ENCODE data around the gene RABAC1.

DNA sequence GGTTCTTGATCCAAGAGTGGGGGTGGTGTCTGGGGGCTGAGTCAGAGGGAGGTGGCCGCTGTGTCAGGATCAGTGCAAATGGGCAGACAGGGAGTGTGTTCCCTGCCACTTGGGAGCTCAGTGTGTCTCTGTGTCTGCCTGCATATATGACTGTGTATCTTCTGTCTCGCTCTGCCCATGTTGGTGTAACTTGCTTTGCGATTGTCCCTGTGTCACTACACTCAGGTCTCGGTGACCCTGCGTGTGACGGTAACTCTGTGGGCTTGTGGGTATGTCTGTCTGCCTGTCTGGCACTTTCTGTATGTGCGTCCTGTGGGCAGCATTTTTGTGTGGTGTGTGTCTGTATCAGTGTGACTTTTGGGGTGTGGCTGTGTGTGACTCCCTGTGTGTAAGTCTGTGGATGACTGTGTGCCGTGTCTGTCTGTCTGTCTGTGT, 22.7 kb downstream of the RABAC1 start:
- no peak for TF ChIP-seq ZC3H10 (CRISPR knock-in tag; IDR thresholded peaks at IDR 0.05)
- no peak for TF ChIP-seq GLIS3 (CRISPR knock-in tag; IDR thresholded peaks at IDR 0.05)
- no peak for TF ChIP-seq ARNTL (CRISPR knock-in tag; IDR thresholded peaks at IDR 0.05; ENCODE audit: borderline replicate concordance, low read depth)
- TF ChIP-seq ESRRG (CRISPR knock-in tag; IDR thresholded peaks at IDR 0.05) = no peak
- no peak for TF ChIP-seq PPARA (CRISPR knock-in tag; IDR thresholded peaks at IDR 0.05; ENCODE audit: borderline replicate concordance)
- TF ChIP-seq SNAI2 (CRISPR knock-in tag; IDR thresholded peaks at IDR 0.05) = no peak
- no peak for TF ChIP-seq OSR1 (CRISPR knock-in tag; IDR thresholded peaks at IDR 0.05)
- no peak for TF ChIP-seq ZFP30 (CRISPR knock-in tag; IDR thresholded peaks at IDR 0.05)
- TF ChIP-seq PATZ1 (CRISPR knock-in tag; IDR thresholded peaks at IDR 0.05; ENCODE audit: borderline replicate concordance) = no peak
- no peak for TF ChIP-seq RARB (CRISPR knock-in tag; IDR thresholded peaks at IDR 0.05)

Data from SK-N-SH treated with all-trans-retinoic acid at 6 μM for 48 hours (cell line).